GM18858 (cell line): Measurements from ENCODE around the gene MBD2.
"Not testable (repeated sequence)": the region's sequence is repeated elsewhere in the genome, so short reads cannot be mapped to it uniquely, and the experiment has no call there.

ENCODE experiments used
- ATAC-seq: cut with Tn5 transposase; IDR thresholded peaks from one replicate; pipeline ENCODE4 v1.9.1; 2021; ENCODE audit not compliant: unreplicated experiment

MBD2 gene

DNA sequence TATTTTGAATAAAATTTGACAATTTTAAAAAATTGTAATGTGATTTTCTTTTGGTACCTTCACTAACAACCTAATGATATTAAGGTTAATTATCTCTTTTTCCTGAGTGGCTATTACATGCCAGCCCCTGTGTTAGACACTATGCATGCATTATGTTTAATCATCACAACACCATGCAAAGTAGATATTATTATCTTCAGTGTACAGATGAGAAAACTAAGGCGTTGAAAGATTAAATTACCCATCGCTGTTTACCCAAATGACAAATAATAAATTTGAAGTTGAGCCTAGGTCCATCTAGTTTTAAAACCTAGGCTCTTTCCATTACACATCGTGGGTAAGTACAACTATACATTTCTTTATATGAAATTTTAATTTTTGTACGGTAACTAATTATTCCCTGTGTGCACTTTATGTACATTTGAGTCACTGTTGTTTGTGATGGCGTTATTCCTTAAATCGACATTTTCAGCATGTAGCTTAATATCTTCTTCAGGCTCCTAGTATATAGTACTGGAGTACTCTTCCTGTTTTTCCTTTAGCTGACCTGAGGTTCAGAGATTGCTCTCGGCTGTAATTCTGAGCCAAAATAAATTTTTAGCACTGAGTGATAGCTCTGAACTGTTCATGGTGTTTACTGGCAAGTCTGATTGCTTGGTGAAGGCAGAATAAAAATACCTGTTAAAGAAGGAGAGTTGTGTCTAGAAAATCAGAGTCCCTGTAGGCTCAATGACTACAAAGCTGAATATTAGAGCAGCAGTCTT is 13.9 kb upstream of the MBD2 start:
- no peak for ATAC-seq

- no peak for ATAC-seq
Observed at GRCh38 chr18:54235871-54236270, 11.4 kb upstream of the MBD2 start.

DNA sequence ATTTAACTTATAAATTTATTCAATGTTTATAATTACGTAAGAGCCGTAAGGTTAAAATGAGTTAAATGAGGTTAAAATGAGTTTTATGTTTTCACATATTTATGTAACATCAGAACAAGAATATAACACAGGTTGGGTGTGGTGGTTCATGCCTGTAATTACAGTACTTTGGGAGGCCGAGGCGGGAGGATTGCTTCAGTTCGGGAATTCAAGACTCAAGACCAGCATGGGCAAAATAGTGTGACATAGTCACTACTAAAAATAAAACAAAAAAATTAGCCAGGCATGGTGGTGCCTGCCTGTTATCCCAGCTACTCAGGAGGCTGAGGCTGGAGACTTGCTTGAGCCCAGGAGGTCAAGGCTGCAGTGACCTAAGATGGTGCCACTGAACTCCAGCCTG is 9.3 kb upstream of the MBD2 start:
- no peak for ATAC-seq

- no peak for ATAC-seq
Observed at GRCh38 chr18:54233228-54233625, 8.8 kb upstream of the MBD2 start.

DNA sequence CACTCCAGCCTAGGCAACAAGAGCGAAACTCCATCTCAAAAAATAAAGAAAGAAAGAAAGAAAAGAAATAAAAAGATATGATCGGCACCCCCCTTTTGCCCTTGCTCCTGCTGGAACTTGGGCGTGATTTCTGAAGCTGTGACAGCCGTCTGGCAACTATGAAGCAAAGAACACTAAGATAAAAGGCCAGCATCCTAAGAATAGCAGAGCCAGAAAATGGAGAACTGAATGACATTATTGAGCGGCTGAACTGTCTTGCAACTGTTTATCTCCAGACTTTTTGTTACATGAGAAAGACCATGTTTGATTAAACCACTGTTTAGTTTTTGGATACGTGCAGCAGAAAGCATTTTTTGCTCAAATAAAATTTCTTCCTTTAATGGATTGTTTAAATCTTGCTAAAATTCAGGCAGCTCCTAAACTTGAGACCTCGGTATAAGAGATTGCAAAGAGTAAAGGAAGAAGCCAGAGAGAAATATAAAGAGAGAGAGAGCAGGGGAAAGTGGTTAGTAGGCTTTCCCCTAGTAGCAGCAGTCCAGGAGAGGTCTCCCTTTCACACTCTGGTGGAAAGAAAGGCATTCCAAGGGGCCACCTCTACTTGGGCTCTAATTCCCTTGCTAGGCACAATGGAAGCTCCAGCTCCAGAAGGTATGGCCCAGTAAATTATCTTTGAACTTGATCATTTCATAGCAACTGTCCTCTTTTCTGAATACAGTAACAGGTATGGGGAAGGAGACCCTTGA is 8.2 kb upstream of the MBD2 start:
- ATAC-seq: no peak

GRCh38 chr18:54229421-54230059 is 5.1 kb upstream of the MBD2 start:
- ATAC-seq: no peak

GRCh38 chr18:54228364-54228763 is 3.9 kb upstream of the MBD2 start:
- no peak for ATAC-seq

GRCh38 chr18:54223568-54224241 is 764 bp downstream of the MBD2 start:
- peak; percentile 11 for ATAC-seq

DNA sequence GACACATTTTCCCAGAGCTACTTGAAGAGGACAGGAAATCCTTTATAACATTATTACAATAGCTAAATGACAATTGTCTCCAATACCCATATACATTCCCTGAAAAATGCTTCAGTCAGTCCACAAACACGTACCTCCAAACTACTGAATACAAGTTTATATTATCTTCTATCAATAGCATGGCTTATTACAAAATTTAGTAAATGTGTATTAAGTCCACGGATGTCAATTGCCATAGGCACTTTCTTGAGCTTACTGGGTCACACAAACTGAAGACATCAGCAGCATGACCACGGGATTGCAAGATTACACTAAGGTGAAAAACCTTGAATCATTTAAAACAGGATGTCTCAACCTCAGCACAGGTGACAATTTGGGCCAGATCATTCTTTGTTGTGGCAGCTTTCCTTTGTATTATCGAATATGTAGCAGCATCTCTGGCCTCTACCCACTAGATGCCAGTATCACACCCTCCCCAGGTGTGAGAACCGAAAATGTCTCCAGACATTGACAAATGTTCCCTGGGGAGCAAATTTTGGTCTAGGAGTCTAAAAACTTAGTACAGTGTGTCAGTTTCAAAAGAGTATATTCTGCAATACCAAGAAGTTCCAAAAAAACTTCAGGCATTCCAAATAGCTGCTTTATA is 1.4 kb downstream of the MBD2 start:
- ATAC-seq: peak; percentile 33

- no peak for ATAC-seq
Observed at GRCh38 chr18:54220406-54220805, 4.1 kb downstream of the MBD2 start.

DNA sequence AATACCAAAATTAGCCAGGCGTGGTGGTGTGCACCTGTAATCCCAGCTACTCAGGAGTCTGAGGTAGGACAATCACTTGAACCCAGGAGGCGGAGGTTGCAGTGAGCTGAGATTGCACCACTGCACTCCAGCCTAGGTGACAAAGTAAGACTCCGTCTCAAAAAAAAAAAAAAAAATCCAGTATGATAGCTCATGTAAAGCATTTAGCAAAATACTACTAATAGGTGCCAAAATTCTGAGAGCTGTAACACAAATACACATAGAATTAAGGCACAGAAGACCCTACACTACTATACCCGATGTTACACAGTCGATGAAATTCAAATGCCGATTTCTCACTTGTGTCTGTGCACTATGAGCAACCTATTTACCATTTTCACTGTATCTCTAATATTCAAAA is 5.7 kb downstream of the MBD2 start:
- ATAC-seq: not testable (repeated sequence)

DNA sequence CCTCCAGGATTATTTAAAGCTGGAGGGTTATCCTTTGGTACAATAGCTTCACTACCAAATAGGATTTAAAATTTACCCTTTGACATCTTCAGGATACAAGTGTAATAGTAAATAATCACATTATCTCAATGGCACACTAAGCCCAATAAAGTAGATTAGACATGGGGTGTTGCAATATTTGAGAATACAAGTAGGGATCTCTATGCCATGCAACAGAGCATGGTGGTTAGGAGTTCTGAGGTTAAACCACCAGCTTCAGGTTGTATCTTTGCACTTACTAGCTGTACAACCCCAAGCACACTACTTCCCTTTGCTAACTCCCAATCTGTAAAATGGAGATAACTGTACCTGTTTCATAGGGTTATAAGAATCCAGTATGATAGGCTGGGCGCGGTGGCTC is 6.2 kb downstream of the MBD2 start:
- ATAC-seq: no peak

GRCh38 chr18:54217624-54218023 is 6.8 kb downstream of the MBD2 start:
- ATAC-seq: peak; percentile 62

- ATAC-seq: no peak
Observed at GRCh38 chr18:54215069-54215468, 9.4 kb downstream of the MBD2 start.

- ATAC-seq: peak; percentile 21
Observed at GRCh38 chr18:54210463-54210862, 14.0 kb downstream of the MBD2 start.

- peak; percentile 86 for ATAC-seq
Observed at GRCh38 chr18:54209471-54210180, 14.8 kb downstream of the MBD2 start.

DNA sequence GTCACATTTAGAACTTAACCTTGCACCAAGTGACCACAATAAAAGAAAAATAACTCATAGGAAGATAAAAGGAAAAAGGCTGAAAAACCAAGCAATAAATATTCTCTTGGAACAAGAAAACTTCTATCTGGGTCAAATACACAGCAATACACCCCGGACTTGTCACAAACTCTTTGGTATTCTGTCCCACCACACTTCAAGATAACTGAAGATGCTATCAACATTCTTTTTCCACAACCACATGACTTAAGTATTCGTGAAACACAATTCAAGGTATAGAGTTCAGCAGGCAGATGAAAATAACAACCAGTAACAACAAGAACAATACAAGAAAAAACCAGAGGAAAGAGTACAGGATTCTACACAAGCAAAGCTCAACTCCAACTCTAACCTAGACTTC is 18.0 kb downstream of the MBD2 start:
- ATAC-seq: no peak

DNA sequence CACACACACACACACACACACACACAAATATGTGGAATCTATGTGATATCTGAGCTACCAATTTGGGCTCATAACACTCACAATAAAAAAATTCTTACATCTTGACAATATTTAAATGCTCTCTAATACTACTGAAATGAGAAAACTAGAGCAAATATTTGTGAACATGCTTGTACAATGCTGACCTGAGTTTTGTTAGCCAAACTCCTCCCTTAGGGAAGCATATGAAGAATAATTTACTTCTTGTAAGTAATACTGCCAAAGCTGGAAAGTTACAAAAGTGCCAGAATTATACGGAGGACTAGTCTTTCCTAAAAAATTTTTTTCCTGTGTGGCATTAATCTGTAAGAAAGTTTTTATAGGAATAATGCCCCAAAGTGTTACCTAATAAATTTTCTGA is 18.5 kb downstream of the MBD2 start:
- no peak for ATAC-seq

DNA sequence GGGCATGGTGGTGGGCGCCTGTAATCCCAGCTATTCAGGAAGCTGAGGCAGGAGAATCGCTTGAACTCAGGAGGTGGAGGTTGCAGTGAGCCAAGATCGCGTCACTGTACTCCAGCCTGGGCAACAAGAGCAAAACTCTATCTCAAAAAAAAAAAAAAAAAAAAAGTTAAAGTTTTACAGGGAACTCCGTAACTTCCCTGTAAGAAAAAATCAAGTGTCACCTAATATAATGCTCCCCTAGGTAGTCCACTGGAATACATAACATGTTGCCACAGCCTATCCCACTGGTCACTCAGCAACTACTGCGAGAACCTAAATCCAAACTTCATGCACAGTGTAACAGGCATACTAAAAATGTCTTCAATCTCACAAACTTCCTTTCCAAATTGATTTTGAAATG is 19.0 kb downstream of the MBD2 start:
- ATAC-seq: not testable (repeated sequence)

- no peak for ATAC-seq
Observed at GRCh38 chr18:54204883-54205282, 19.6 kb downstream of the MBD2 start.
